Activated effector memory CD4-positive, alpha-beta T cell treated with anti-CD3 and anti-CD28 coated beads, Interleukin-2, amount 50 U/mL, for 16 hours (primary cell): ENCODE results near the gene ZEB2.

Experiments
- DNase-seq: peaks from one replicate; pipeline ENCODE4 v3.0.0-alpha.2; 2020

Gene ZEB2

GRCh38 chr2:144493027-144493809 is 26.7 kb downstream of the ZEB2 start:
- DNase-seq = no peak

DNA sequence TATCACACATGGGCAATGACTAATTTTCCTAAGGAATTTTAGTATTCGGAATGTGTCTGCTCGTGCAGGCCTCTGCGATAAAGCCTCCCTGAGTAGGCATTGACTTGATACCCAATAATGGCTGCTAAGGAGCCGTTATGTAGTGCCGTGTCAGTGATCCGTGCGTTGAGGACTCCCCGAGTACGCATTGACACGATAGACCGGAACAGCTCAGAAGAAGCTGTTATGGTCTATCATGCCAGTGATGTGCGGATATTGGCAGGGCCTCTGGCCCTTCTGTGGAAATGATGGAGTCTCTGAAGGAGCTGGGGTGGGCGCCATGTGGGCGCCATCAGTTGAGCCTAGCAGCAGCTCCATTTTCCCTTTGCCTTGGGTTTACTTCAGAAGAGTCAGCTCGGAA is 29.1 kb downstream of the ZEB2 start:
- DNase-seq = no peak

- no peak for DNase-seq
These were observed 29.9 kb downstream of the ZEB2 start for GRCh38 chr2:144490017-144490416.

GRCh38 chr2:144489315-144489916 is 30.5 kb downstream of the ZEB2 start:
- DNase-seq = no peak

DNA sequence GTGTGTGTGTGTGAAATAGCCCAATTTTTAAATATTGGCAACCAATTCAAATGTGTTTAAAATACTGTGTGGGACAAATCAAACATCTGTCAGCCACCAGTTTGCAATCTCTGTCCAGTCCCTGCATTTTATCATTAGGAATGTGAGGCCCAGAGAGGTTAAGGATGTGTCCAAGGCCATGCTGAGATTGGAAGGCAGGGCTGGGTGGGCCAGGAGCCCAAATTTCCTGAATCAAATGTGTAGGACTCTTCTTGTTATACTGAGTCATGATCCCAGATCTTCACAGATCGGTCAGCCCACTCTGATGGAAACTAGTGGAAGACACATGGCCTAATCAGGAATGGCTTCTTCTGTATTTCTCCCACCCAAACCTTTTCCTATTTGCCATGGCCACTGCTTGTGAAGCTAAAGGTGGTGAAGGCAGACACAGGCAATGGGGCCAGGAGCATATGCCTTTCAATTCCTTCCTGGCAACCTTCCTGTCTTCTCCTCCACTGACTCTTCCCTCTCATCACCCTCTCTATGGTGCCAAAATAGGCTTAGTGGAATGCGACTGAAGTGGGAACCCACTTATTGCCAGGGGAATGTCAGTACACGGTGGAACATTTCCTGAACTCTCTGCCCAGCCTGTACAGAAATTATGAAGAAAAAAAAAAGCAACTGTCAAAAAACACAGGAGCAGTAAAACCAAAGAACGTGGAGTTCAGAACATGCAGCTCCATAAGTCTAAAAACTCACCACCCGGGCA is 35.5 kb downstream of the ZEB2 start:
- DNase-seq = no peak

- DNase-seq = no peak
These were observed 38.3 kb downstream of the ZEB2 start for GRCh38 chr2:144481666-144482065.

DNA sequence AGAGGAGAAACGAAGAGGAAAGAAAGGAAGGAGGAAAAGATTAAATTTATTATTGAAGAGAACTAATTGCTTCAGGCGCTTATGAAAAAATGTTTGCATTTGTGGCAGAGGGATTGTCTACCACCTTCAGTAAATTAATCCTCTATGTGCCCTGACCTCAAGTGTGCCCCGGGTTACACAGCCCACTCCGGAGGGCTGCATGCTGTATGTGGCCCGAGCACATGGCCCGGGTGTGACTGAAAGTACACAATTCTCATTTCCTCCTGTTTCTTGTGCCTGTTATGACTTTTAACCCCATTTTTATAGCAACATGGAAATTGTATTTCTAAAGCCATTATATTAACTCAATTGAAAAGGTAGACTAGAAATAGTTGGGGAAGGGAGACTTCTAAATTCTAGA is 38.8 kb downstream of the ZEB2 start:
- DNase-seq = no peak

DNA sequence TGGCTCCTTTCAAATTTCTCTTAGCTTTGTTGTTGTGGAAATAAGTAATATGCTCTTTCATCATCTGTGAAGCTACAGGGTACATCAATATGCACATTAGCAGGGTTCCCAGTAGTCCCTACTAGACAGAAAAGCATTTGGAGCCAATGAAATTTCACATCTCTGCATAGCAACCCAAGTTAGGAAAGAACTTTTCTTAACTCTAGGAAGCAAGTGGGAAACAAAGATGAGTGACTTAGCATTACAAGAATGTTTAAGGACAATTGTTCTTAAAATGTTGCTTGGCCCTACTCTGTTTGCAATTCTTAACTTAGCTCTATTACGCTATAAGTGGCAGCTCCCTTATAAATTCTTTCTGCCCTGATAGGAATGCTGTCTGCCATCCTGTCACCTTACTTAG is 39.6 kb downstream of the ZEB2 start:
- no peak for DNase-seq

- no peak for DNase-seq
These were observed 40.3 kb downstream of the ZEB2 start for GRCh38 chr2:144479659-144480058.

DNA sequence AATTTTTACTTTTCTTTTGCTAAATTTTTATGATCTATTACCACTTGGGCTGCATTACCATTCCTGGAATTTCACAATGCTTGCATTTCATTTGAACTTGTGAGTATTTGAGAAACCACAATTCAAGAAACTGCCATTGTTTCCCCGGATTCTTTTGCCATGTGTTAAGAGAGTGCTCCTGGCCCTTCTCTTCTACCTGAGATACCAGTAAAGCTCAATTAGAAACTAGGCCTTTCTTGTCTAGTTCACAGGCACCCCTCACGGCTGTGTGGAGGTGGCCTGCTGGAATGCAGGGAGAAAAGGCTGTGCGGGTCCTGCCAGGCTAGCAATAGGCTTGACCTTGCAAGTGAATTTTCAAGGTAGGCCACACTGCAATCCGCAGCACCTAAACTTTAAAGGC is 40.8 kb downstream of the ZEB2 start:
- DNase-seq = no peak

- no peak for DNase-seq
These were observed 42.0 kb downstream of the ZEB2 start for GRCh38 chr2:144477957-144478311.

- DNase-seq = no peak
These were observed 42.5 kb downstream of the ZEB2 start for GRCh38 chr2:144477281-144477956.

- no peak for DNase-seq
These were observed 43.2 kb downstream of the ZEB2 start for GRCh38 chr2:144476682-144477081.

DNA sequence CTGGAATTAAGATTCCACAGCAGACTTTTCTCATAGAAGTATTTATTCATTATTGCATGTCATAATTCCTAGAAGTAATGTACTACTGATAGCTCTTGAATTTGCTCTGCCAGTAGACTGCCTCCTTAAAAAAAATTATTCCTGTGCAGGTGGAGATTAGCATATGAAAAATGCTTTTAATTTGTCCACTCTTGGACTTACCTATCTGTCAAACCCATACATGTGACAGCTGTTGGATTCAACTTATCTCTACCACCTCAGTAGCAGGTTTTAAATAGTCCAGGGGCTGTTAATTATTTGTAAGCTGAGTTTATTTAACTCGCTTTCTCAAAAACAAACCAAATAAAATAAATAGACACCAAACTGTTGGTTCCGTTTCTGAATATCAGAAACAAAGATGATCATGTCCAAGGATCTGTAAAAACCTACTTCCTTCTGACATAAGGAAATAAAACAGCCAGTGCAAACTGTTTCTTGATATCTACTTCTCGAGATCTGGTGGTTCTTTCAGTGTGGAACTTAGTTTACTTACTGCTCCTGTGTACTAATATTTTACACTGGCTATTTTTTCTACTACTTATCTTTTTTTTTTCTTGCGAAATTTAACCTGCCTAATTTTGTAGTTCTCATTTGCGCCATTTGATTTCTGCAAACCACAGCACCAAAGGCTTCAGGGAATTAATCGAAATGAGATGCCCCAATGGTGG is 44.2 kb downstream of the ZEB2 start:
- no peak for DNase-seq

DNA sequence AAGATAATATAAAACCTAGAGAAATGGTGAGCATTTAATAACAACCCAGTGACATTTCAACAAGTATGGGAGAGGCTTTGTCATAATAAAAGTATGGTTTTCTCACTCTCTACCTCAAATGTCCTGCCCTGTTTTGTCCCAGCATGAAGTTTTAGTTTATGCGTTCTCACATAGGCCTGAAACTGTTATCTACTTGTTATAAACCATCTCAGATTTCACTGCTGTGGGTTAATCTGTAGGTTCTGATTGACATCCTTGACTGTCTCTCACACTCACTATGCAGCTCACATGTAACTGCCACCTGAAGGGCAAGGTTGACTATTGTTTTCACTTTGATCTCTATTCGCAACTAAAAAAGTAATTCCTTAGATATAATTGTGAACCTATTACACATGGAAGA is 44.9 kb downstream of the ZEB2 start:
- no peak for DNase-seq

DNA sequence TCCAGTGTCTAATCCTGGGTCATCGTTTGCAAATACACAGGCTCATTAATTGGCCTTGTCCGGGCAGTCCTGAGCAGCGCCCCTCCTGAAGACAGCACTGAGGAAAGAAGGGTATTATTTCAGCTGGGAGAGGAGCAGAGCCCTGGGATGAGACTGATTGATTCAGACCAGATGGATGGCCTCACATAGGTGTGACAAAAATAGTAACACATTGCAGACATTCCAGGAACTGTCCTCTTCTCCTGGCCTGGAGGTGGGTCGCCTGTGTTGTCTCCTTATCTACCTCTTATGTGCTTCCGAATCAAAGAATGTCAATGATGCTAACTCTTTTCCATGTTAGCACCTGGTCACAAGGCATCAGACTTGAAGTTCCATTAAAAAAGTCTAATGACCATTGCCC is 45.9 kb downstream of the ZEB2 start:
- DNase-seq = no peak

GRCh38 chr2:144472911-144473310 is 47.0 kb downstream of the ZEB2 start:
- no peak for DNase-seq

- no peak for DNase-seq
These were observed 47.9 kb downstream of the ZEB2 start for GRCh38 chr2:144472046-144472412.

GRCh38 chr2:144471305-144472045 is 48.4 kb downstream of the ZEB2 start:
- DNase-seq = no peak

GRCh38 chr2:144470816-144471215 is 49.1 kb downstream of the ZEB2 start:
- DNase-seq = no peak

- DNase-seq = no peak
These were observed 49.6 kb downstream of the ZEB2 start for GRCh38 chr2:144470334-144470733.

DNA sequence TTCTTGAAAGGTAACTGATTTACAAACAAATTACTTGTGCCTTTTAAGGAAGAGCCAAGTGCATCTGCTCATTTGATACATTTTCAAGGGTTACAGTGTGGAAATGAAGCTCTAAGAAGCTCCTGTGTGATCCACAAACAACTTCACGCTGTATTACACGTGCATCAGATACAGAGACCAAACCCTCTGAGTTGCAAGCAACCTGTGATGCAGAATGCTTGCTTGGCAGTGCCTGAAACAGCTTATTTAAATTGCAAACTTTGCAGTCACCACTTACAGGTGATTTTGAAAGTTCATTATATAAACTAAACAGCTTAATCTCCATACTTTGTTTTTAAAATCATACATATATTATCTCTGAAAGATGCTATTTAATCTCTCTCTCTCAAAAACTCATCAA is 50.1 kb downstream of the ZEB2 start:
- DNase-seq = no peak
